HG02588 (cell line): ENCODE data around the gene FBXW11.
A peak's percentile ranks its signal among the peaks of the same experiment; 100 is the strongest.
"Not testable (repeated sequence)": the region's sequence is repeated elsewhere in the genome, so short reads cannot be mapped to it uniquely, and the experiment has no call there.

Source experiments
- ATAC-seq: cut with Tn5 transposase; IDR thresholded peaks from one replicate; pipeline ENCODE4 v1.9.1; 2021; ENCODE audit warnings: mild to moderate bottlenecking, moderate library complexity; ENCODE audit not compliant: unreplicated experiment

Gene FBXW11

GRCh38 chr5:171986772-171987171 is 19.7 kb downstream of the FBXW11 start:
- no peak for ATAC-seq

- no peak for ATAC-seq
Observed at GRCh38 chr5:171984748-171985419, 21.6 kb downstream of the FBXW11 start.

- ATAC-seq = no peak
Observed at GRCh38 chr5:171981847-171982246, 24.6 kb downstream of the FBXW11 start.

- ATAC-seq = no peak
Observed at GRCh38 chr5:171980792-171981191, 25.6 kb downstream of the FBXW11 start.

GRCh38 chr5:171979606-171980005 is 26.8 kb downstream of the FBXW11 start:
- no peak for ATAC-seq

- ATAC-seq = peak; percentile 46
Observed at GRCh38 chr5:171978519-171978918, 27.9 kb downstream of the FBXW11 start.

- no peak for ATAC-seq
Observed at GRCh38 chr5:171978016-171978415, 28.4 kb downstream of the FBXW11 start.

GRCh38 chr5:171977244-171977950 is 29.0 kb downstream of the FBXW11 start:
- ATAC-seq = not testable (repeated sequence)

- no peak for ATAC-seq
Observed at GRCh38 chr5:171975877-171976667, 30.4 kb downstream of the FBXW11 start.

GRCh38 chr5:171975262-171975876 is 31.1 kb downstream of the FBXW11 start:
- no peak for ATAC-seq

- ATAC-seq = no peak
Observed at GRCh38 chr5:171970826-171971225, 35.6 kb downstream of the FBXW11 start.

- ATAC-seq = no peak
Observed at GRCh38 chr5:171969288-171969880, 37.1 kb downstream of the FBXW11 start.

GRCh38 chr5:171968531-171968930 is 37.9 kb downstream of the FBXW11 start:
- ATAC-seq = no peak

- no peak for ATAC-seq
Observed at GRCh38 chr5:171966964-171967363, 39.5 kb downstream of the FBXW11 start.

- ATAC-seq = no peak
Observed at GRCh38 chr5:171966270-171966669, 40.2 kb downstream of the FBXW11 start.

- ATAC-seq = no peak
Observed at GRCh38 chr5:171965745-171966144, 40.7 kb downstream of the FBXW11 start.

- no peak for ATAC-seq
Observed at GRCh38 chr5:171963416-171963815, 43.0 kb downstream of the FBXW11 start.

- peak; percentile 64 for ATAC-seq
Observed at GRCh38 chr5:171961117-171961516, 45.3 kb downstream of the FBXW11 start.

- ATAC-seq = no peak
Observed at GRCh38 chr5:171957591-171958251, 48.7 kb downstream of the FBXW11 start.

GRCh38 chr5:171956887-171957495 is 49.4 kb downstream of the FBXW11 start:
- ATAC-seq = no peak
